Measurements from ENCODE around the gene ZNF428.
A peak's percentile ranks its signal among the peaks of the same experiment; 100 is the strongest.
"Not testable (repeated sequence)": the region's sequence is repeated elsewhere in the genome, so short reads cannot be mapped to it uniquely, and the experiment has no call there.

Gene ZNF428

GRCh38 chr19:43594710-43595604 is 24.5 kb downstream of the ZNF428 start:
- DNase-seq (ENCODE audit: extremely low read depth in 1 of 2, low read depth in 1 of 2): peak; percentile 54 to 55

GRCh38 chr19:43594081-43594697 is 25.2 kb downstream of the ZNF428 start:
- DNase-seq (ENCODE audit: extremely low read depth in 1 of 2, low read depth in 1 of 2): no peak

- DNase-seq (ENCODE audit: extremely low read depth in 1 of 2, low read depth in 1 of 2): no peak
Observed at GRCh38 chr19:43592800-43593350, 26.6 kb downstream of the ZNF428 start.

GRCh38 chr19:43591904-43592772 is 27.3 kb downstream of the ZNF428 start:
- no peak for DNase-seq (ENCODE audit: extremely low read depth in 1 of 2, low read depth in 1 of 2)

GRCh38 chr19:43589678-43590077 is 29.8 kb downstream of the ZNF428 start:
- DNase-seq (ENCODE audit: extremely low read depth in 1 of 2, low read depth in 1 of 2): no peak

GRCh38 chr19:43589277-43589676 is 30.2 kb downstream of the ZNF428 start:
- no peak for DNase-seq (ENCODE audit: extremely low read depth in 1 of 2, low read depth in 1 of 2)

- DNase-seq (ENCODE audit: extremely low read depth in 1 of 2, low read depth in 1 of 2): not testable (repeated sequence)
Observed at GRCh38 chr19:43587029-43587428, 32.4 kb downstream of the ZNF428 start.

- DNase-seq (ENCODE audit: extremely low read depth in 1 of 2, low read depth in 1 of 2): no peak
Observed at GRCh38 chr19:43586346-43586745, 33.1 kb downstream of the ZNF428 start.

DNA sequence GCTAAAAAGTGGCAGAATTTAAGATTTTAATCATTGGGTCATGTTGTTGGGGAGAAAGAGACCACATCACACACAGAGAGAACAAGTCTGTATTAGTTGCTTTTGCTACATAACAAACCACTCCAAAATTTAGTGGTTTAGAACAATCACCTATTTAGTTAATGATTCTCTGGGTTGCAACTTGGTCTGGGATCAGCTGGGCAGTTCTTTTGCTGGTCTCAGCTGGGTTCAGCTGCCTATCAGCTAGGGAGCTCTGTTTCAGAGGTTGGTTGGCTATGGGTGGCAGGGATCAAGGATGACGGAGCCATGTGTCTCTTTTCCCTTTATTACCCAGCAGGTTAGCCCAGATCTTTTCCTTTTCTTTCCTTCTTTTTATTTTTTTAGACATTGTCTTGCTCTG is 34.9 kb downstream of the ZNF428 start:
- no peak for DNase-seq (ENCODE audit: extremely low read depth in 1 of 2, low read depth in 1 of 2)

- DNase-seq (ENCODE audit: extremely low read depth in 1 of 2, low read depth in 1 of 2): no peak
Observed at GRCh38 chr19:43582495-43582894, 36.9 kb downstream of the ZNF428 start.

DNA sequence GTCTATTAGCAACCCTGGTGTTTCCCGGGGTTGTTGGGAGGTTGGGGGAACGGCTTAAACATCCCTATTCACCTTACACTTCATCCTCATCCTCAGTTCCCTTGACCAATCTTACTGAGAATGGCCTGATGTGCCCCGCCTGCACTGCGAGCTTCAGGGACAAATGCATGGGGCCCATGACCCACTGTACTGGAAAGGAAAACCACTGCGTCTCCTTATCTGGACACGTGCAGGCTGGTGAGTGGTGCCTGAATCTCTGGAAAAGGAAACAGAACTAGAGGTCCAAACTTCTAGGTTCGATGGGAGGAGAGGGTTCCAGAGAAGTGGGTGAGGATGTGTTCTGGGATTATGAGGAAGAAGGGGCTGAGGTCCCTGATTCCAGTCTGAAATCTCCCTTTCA is 38.0 kb downstream of the ZNF428 start:
- DNase-seq (ENCODE audit: extremely low read depth in 1 of 2, low read depth in 1 of 2): no peak

DNA sequence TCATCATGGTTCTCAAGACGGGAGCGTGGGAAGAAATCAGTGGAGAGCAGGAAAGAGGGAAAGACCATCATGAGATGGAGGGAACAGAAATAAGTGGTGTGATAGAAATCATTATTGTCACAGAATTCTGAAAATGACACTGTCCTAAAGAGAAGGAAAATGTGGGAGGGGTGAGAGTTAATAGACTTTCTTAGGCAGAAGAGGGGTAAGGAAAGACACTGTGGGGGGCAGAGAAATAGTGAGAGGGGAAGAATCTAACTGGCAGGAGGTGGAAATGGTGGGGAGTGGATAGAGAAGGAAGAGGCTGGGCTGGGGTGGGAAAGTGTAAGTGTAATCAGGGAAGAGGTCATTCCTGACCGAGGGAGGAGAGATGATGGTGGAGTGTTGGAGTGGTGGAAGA is 40.6 kb downstream of the ZNF428 start:
- no peak for DNase-seq (ENCODE audit: extremely low read depth in 1 of 2, low read depth in 1 of 2)

DNA sequence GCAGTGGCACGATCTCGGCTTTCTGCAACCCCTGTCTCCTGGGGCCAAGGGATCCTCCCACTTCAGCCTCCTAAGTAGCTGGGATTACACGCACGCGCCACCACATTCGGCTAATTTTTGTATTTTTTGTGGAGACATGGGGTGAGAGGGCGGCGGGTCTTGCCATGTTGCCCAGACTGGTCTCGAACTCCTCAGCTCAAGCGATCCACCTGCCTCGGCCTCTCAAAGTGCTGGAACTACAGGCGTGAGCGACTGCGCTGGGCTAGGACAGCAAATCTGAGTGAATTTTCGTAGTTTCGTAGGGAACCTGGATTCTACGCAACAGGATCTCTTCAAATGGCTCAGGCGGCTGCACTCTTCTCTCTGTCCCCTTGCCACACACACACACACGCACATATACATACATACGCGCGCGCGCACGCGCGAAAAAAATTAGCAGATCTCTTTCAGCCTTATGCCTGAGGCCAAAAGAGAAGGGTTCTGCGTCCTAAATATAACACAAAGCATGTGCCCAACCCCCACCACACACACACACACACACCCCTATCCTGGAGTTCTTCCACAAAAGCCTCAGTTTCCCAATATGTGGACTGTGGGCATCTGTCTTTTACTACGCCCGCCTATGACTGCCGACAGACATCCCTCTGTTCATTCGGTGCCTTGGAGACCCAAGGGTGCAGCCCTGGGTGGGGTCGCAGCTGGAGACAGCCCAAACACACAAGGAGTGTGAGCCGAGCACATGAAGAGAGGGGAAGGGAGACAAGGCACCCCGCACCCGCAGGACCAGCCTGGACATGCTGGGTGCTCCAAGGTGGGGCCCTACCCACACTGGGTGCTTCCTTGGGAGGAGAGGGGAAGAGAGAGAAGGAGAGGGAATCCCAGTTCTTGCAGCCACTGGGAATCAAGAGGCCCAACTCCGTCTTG is 43.2 kb downstream of the ZNF428 start:
- DNase-seq (ENCODE audit: extremely low read depth in 1 of 2, low read depth in 1 of 2): no peak

DNA sequence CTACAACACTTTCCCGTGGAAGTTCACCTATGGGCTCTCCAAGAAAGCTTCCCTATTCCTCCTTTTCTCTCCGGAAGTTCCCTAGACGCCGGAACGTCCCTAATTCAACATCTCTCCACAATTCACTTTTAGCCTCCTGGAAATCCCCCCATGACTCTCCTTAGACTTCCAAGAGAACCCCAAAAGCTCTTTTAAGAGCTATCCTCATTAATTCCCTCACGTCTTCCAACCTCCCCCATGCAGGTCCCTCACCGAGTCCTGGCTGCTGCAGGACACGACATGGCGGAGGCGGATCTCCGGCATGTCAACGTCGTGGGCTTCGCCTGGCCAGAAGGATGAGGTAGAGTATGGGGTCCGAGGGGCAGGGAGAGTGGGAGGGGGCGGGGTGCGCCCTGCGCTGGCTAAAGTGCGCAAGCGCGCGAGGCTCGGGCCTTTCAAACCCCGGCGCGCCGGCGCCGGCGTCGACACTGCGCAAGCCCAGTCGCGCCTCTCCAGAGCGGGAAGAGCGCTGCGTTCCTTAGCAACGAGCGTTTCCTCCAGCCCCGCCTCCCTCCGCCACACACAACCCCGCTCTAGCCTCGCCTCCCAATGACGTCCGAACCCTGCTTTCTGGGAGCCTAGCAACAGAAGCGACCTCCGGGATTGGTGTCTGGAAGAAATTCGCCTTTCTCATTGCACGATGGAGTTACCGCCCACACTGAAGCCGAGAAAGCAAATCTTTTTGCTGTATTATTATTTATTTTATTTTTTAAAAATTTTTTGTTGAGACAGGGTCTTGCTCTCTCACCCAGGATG is 44.1 kb downstream of the ZNF428 start, which contains the start of the genes PINLYP and XRCC1:
Gene PINLYP (plus strand): TSS at position 646 of the 795 bp plus-strand sequence. CDS start 1,391 bp downstream, outside the sequence.
Gene XRCC1 (minus strand): TSS at position 372 of the 795 bp plus-strand sequence. CDS start 69 bp downstream, at position 303.
- peak; percentile 89 to 96 for DNase-seq (ENCODE audit: extremely low read depth in 1 of 2, low read depth in 1 of 2)

- no peak for DNase-seq (ENCODE audit: extremely low read depth in 1 of 2, low read depth in 1 of 2)
Observed at GRCh38 chr19:43574424-43575155, 44.8 kb downstream of the ZNF428 start.

GRCh38 chr19:43572171-43572588 is 47.2 kb downstream of the ZNF428 start:
- DNase-seq (ENCODE audit: extremely low read depth in 1 of 2, low read depth in 1 of 2): no peak

DNA sequence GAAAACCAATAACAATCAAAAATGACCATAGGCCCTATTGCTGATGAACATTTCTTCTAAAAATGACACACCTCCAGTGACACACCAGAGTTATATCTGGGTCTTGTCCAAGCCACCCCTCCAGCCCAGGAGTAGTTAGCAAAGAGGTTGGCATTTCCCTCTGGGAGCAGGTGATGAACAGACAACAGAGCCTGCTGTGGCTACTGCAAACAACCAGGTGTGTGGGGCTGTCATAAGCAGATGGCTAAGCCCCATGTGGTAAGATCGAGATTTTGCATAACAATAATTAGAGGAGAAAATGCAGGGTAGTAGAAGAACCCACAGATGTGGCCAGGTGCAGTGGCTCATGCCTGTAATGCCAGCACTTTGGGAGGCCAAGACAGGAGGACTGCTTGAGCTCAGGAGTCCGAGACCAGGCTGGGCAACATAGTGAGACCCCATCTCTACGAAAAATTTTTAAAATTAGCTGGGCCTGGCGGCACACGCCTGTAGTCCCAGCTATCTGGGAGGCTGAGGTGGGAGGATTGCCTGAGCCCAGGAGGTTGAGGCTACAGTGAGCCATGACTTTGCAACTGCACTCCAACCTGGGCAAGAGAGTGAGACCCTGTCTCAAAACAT is 49.1 kb downstream of the ZNF428 start:
- no peak for DNase-seq (ENCODE audit: extremely low read depth in 1 of 2, low read depth in 1 of 2)

- DNase-seq (ENCODE audit: extremely low read depth in 1 of 2, low read depth in 1 of 2): no peak
Observed at GRCh38 chr19:43569657-43570056, 49.8 kb downstream of the ZNF428 start.

Measured in stimulated activated CD8-positive, alpha-beta memory T cell treated with anti-CD3 and anti-CD28 coated beads, Interleukin-7, amount 100 ng/mL, for 48 hours (primary cell).